ENCODE results near the gene UBXN4.

- TF ChIP-seq YY1 (IDR thresholded peaks at IDR 0.05; ENCODE audit: insufficient read depth, insufficient read length) (no peak), SUZ12 (IDR thresholded peaks at IDR 0.05; ENCODE audit: extremely low read depth, insufficient read depth, insufficient read length) (no peak), ZNF274 (IDR thresholded peaks at IDR 0.05; ENCODE audit: low read depth, low read length) (no peak)
These were observed 78.5 kb downstream of the UBXN4 start for GRCh38 chr2:135820003-135820618.

Data from NT2/D1 (cell line).